Measurements from ENCODE around the gene GABRG3.

DNA sequence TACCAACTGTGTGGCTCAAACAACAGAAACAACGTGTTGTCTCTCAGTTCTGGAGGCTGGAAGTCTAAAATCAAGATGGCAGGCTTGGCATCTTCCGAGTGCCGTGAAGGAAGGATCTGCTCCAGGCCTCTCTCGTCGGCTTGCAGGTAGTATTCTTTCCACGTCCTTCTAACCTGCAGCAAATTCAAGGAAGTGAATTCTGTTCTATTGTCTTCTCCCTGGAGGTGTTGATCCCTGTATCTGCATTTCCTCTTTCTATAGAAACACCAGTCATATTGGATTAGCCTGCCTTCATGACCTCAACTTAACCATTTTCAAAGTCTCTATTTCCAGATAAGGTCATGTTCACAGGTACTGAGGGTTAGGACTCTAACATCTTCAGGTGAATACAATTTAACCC lies 512.1 kb downstream of the GABRG3 start:
- TF ChIP-seq ZNF274 (IDR thresholded peaks at IDR 0.05; ENCODE audit: low read depth, low read length): no peak
- no peak for TF ChIP-seq SUZ12 (IDR thresholded peaks at IDR 0.05; ENCODE audit: extremely low read depth, insufficient read depth, insufficient read length)
- TF ChIP-seq YY1 (IDR thresholded peaks at IDR 0.05; ENCODE audit: insufficient read depth, insufficient read length): no peak
